Measurements from ENCODE around the gene TJP3. TPM values are rescaled to one million over a fixed set of nuclear protein-coding genes. Genes with fewer than 3 reads are reported as not detected.

Gene TJP3
- total and polyA plus RNA-seq, 8 donors: 11.2 to 36.2 (median 15.7) TPM

GRCh38 chr19:3672575-3672948 lies 35.6 kb upstream of the TJP3 start:
- H3K9me3 ChIP-seq: no peaks in the 10 kb centered on the region
- no peak overlapping the region for H3K4me3 ChIP-seq
- intact Hi-C loops (cut with DNase I): no loop called here
- H3K36me3 ChIP-seq: no peaks in the 10 kb centered on the region
- DNase-seq (no peak), ATAC-seq (no peak)
- peak overlapping the region; percentile 77 to 92 for H3K27ac ChIP-seq
- H3K4me1 ChIP-seq: peaks cover 13 to 41% of the 10 kb centered on the region in 2 donors
- no peak for TF ChIP-seq CTCF (IDR thresholded peaks at IDR 0.05)
- peaks cover 0 to 17% of the 10 kb centered on the region in 2 donors for H3K27me3 ChIP-seq

DNA sequence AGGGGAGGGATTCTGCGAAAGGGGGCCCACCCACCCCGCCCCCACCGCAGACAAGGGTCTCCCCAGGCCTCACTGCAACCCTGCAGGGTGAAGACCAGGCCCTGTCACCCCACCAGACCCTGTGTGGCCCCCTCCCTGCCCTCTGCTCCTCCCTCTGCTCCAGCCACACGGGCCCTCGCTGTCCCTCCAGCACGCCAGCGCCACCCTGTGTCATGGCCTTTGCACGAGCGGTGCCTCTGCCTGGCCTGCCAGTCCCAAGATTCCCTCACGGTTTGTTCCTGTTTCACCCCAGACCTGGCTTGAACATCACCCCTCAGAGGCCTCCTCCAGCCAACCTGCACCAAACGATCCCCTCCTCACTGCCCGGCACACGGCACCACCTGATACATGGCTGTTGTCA lies 35.2 kb upstream of the TJP3 start:
- H3K4me3 ChIP-seq: no peak overlapping the region
- no peaks in the 10 kb centered on the region for H3K36me3 ChIP-seq
- peaks cover 13 to 41% of the 10 kb centered on the region in 2 donors for H3K4me1 ChIP-seq
- peaks cover 0 to 17% of the 10 kb centered on the region in 2 donors for H3K27me3 ChIP-seq
- no peaks in the 10 kb centered on the region for H3K9me3 ChIP-seq
- no peak for TF ChIP-seq CTCF (IDR thresholded peaks at IDR 0.05)
- intact Hi-C loops (cut with DNase I): no loop called here
- peak overlapping the region in 1 of 2 donors; percentile 77 for H3K27ac ChIP-seq
- no peak for DNase-seq
- no peak for ATAC-seq

DNA sequence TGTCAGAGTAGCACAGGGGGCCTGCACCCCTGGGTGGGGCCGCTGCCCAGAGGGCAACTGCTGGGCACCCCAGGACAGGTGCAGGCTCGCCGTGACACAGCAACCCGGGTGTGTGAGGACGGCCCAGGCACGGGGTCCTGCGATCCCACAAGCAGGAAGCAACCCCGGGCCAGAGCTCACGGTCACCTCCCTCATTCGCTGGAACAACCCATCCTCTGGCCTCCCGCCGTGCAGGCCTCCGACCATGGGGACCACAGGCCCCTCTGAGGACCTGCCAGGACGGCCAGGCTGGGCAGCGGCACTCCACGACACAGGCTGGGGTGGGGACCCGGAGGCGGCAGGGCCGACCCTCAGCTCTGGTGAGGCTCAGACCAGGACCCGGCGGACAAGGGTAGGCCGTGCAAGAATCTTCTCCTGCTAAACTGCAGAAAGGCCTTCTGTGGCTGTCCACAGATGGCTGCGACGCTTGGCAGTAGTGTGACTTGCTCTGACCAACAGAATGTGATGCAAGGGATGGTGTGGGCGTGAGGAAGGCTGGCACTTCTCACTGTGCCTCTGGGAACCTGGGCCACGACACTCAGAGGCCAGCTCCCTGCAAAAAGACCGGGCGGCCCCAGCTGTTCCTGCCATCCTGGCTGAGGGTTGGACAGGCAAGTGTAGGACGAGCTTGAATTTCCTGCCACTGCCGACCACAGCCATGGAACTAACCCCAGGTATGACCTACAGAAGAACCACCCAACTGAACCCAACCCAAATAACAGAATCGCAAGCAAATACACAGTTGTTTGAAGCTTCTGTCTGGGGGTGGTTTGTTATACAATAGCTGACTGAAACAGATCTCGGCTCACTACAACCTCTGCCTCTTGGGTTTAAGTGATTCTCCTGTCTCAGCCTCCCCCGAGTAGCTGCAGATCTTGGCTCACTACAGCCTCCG lies 34.4 kb upstream of the TJP3 start:
- no peak for TF ChIP-seq CTCF (IDR thresholded peaks at IDR 0.05)
- intact Hi-C loops (cut with DNase I): no loop called here
- Histone ChIP-seq H3K27ac (no peak overlapping the region), H3K4me3 (no peak overlapping the region), H3K36me3 (no peaks in the 10 kb centered on the region), H3K27me3 (peaks cover 0 to 17% of the 10 kb centered on the region in 2 donors), H3K9me3 (no peaks in the 10 kb centered on the region), H3K4me1 (peaks cover 13 to 39% of the 10 kb centered on the region in 2 donors)
- DNase-seq: no peak
- ATAC-seq: no peak

DNA sequence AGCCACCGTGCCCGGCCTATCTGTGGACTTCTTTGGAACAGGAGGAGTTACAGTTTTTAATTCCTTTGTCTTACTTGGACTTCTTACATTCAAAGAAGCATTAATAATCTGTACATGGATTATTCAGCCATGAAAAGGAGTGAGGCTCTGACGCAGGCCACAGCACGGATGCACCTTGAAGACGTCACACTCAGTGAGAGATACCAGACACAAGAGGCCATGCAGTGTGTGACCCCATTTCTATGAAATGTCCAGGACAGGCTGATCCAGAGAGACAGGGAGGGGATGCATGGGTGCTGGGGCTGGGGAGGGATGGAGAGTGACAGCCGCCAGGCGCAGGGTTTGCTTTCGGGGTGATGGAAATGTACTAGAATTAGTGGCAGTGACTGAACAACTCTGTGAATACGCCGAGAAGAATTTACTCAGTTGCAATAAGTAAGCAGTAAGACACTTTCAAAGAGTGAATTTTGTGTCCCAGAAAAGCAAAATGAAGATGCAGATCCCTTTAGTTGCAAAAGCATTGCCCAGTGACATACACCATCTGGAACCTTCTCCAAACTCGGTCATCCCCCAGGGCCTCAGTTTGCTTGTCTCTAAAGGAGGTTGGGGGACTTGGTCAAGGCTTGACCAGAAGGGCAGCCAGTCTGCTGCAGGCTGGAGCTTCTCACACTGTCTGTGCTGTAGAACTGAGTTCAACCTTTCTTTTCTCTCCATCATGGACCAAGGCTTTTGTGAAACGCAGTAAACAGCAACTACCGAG lies 33.2 kb upstream of the TJP3 start:
- no peaks in the 10 kb centered on the region for H3K9me3 ChIP-seq
- no peak for ATAC-seq
- H3K27me3 ChIP-seq: peaks cover 0 to 17% of the 10 kb centered on the region in 2 donors
- no peak for DNase-seq
- TF ChIP-seq CTCF (IDR thresholded peaks at IDR 0.05): no peak
- intact Hi-C loops (cut with DNase I): no loop called here
- H3K4me3 ChIP-seq: no peak overlapping the region
- no peak overlapping the region for H3K27ac ChIP-seq
- peaks cover 0 to 6% of the 10 kb centered on the region in 2 donors for H3K36me3 ChIP-seq
- peaks cover 13 to 33% of the 10 kb centered on the region in 2 donors for H3K4me1 ChIP-seq

- Histone ChIP-seq H3K27ac (no peak overlapping the region), H3K36me3 (peaks cover 0 to 6% of the 10 kb centered on the region in 2 donors), H3K27me3 (no peaks in the 10 kb centered on the region), H3K4me1 (peaks cover 0 to 9% of the 10 kb centered on the region in 2 donors), H3K4me3 (no peak overlapping the region), H3K9me3 (no peaks in the 10 kb centered on the region)
- no peak for TF ChIP-seq CTCF (IDR thresholded peaks at IDR 0.05)
- intact Hi-C loops (cut with DNase I): no loop called here
- ATAC-seq: no peak
- no peak for DNase-seq
Observed at GRCh38 chr19:3678188-3678587, 30.0 kb upstream of the TJP3 start.
